Chondrocyte (in vitro differentiated cells): ENCODE data around the gene RO60. TPM values are rescaled to one million over a fixed set of nuclear protein-coding genes. Genes with fewer than 3 reads are reported as not detected.
"Not testable (repeated sequence)": the region's sequence is repeated elsewhere in the genome, so short reads cannot be mapped to it uniquely, and the experiment has no call there.

Experiments
- DNase-seq: peaks from one replicate; pipeline ENCODE4 v3.0.0; 2021; ENCODE audit warnings: mixed read lengths, low spot score
- H3K27ac Mint-ChIP-seq: one replicate; pipeline ENCODE4 v1.8.0; 2021; ENCODE audit warnings: mild to moderate bottlenecking, moderate library complexity, mixed read lengths; ENCODE audit not compliant: unreplicated experiment
- H3K27me3 Mint-ChIP-seq: 2 replicates; pipeline ENCODE4 v1.8.0; 2021; ENCODE audit warnings: low read depth, mixed read lengths
- H3K36me3 Mint-ChIP-seq: 2 replicates; pipeline ENCODE4 v1.8.0; 2021; ENCODE audit warnings: low read depth, mixed read lengths
- H3K4me1 Mint-ChIP-seq: 2 replicates; pipeline ENCODE4 v1.8.0; 2021; ENCODE audit warnings: low read depth, mild to moderate bottlenecking, mixed read lengths
- H3K4me3 Mint-ChIP-seq: one replicate; pipeline ENCODE4 v1.8.0; 2021; ENCODE audit warnings: mild to moderate bottlenecking, moderate library complexity, mixed read lengths; ENCODE audit not compliant: unreplicated experiment
- H3K9me3 Mint-ChIP-seq: 2 replicates; pipeline ENCODE4 v1.8.0; 2021; ENCODE audit warnings: low read depth, mixed read lengths
- total RNA-seq: library from RNA; stranded (reverse); gene quantifications from 3 replicates; pipeline ENCODE4 v1.2.1, GENCODE V29; 2021
- TF ChIP-seq, protein P1 (sequence below): fragments of 200-600 bp; sonication (generic); IDR thresholded peaks from 2 replicates; pipeline ENCODE4 v1.5.0; 2021; ENCODE audit warnings: antibody characterized with exemption, mild to moderate bottlenecking, moderate library complexity

Gene RO60
- total RNA-seq, 1 donor from 2014 or later: 91.4 TPM

DNA sequence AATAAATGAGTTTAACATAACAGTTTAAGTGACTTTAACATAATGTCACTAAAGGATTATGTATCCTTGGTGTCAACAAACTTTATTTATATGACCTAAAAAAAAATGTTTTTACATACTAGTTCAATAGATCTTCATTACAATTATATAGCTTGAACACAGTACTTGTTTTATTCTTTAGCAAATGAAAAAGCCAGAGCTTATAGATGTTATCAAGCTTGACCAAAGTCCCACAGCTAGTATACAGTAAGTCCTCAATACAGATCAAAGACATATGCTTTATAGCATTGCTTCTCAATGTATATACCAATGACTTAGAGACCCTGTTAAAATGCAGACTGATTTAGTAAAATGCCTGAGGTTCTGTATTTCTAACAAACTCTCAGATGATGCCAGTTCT, 42.6 kb upstream of the RO60 start:
- Mint-ChIP-seq H3K9me3 (no peaks in the 10 kb centered on the region), H3K36me3 (no peaks in the 10 kb centered on the region), H3K27me3 (no peaks in the 10 kb centered on the region), H3K4me1 (peaks cover 29% of the 10 kb centered on the region), H3K27ac (no peak overlapping the region), H3K4me3 (no peak overlapping the region)
- TF ChIP-seq, protein P1, sequence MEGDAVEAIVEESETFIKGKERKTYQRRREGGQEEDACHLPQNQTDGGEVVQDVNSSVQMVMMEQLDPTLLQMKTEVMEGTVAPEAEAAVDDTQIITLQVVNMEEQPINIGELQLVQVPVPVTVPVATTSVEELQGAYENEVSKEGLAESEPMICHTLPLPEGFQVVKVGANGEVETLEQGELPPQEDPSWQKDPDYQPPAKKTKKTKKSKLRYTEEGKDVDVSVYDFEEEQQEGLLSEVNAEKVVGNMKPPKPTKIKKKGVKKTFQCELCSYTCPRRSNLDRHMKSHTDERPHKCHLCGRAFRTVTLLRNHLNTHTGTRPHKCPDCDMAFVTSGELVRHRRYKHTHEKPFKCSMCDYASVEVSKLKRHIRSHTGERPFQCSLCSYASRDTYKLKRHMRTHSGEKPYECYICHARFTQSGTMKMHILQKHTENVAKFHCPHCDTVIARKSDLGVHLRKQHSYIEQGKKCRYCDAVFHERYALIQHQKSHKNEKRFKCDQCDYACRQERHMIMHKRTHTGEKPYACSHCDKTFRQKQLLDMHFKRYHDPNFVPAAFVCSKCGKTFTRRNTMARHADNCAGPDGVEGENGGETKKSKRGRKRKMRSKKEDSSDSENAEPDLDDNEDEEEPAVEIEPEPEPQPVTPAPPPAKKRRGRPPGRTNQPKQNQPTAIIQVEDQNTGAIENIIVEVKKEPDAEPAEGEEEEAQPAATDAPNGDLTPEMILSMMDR: no peak
- no peak for DNase-seq

DNA sequence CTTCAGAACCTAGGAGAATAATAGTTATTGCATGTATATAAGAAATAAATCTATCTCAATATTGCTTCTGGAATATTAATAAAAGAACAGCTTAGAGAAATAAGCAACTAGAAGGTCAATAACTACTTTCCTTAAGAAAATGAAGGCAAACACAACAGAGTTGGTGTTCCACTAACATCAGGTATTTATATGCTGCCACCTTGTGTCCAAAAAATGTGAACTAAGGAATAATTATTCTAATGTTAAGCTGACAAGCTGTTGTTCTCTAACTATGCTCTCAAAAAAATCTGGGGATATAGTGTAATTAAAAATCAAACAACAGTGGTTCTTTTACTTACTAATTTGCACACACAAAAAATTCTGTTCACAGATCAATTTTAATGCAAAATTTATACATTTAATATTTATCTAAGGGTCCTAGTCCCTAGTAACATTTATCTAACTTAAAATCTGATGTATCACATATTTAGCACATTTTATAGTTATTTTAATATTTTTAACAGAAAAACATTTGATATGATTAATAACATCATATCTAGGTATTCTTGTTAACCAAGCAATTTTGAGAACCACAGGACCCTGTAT, 39.9 kb upstream of the RO60 start:
- peaks cover 1% of the 10 kb centered on the region for H3K36me3 Mint-ChIP-seq
- TF ChIP-seq, protein P1: peak; percentile 89
- DNase-seq: no peak
- H3K4me3 Mint-ChIP-seq: no peak overlapping the region
- no peaks in the 10 kb centered on the region for H3K27me3 Mint-ChIP-seq
- no peak overlapping the region for H3K27ac Mint-ChIP-seq
- H3K9me3 Mint-ChIP-seq: no peaks in the 10 kb centered on the region
- peaks cover 7% of the 10 kb centered on the region for H3K4me1 Mint-ChIP-seq

DNA sequence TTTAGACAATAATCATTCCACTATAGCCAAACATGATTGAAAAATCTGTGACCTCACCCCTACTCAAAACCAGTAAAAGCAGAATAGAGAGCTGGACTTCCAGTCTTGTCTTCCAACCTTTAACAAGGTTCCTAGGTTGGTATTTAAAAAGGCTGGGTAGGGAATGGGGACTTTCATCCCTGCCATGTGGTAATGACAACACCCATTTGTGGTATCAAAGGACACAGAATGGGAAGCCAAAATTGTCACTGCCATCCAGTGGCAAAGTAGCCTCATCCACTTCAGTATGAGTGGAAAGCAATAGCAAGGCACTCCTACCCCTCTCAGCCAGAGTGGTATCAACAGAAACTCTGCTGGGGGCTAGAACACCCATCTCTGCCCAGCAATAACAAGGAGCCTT, 34.2 kb upstream of the RO60 start:
- no peak overlapping the region for H3K27ac Mint-ChIP-seq
- no peaks in the 10 kb centered on the region for H3K27me3 Mint-ChIP-seq
- no peaks in the 10 kb centered on the region for H3K4me1 Mint-ChIP-seq
- H3K4me3 Mint-ChIP-seq: no peak overlapping the region
- H3K9me3 Mint-ChIP-seq: no peaks in the 10 kb centered on the region
- TF ChIP-seq, protein P1: no peak
- DNase-seq: no peak
- peaks cover 6% of the 10 kb centered on the region for H3K36me3 Mint-ChIP-seq

DNA sequence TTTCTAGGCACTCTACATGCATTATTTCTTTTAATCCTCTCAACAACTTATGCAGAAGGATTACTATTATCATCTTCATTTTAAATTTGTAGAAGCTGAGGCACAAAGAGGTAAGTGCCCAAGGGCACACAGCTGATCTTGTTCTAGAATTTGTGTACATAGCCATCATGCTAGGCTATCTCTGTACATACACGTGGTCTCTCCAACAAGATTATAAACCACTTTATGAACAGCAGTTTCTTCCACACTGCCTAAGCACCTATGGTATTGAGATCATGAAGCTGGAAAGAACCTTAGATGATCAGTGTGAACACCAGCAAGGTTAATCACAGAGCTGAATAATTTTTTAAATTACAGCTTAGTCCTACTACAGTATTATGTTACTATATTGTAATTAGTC, 29.1 kb upstream of the RO60 start:
- Mint-ChIP-seq H3K9me3 (no peaks in the 10 kb centered on the region), H3K4me3 (no peak overlapping the region), H3K4me1 (no peaks in the 10 kb centered on the region), H3K36me3 (peaks cover 5% of the 10 kb centered on the region), H3K27me3 (no peaks in the 10 kb centered on the region), H3K27ac (no peak overlapping the region)
- no peak for DNase-seq
- TF ChIP-seq, protein P1: no peak

DNA sequence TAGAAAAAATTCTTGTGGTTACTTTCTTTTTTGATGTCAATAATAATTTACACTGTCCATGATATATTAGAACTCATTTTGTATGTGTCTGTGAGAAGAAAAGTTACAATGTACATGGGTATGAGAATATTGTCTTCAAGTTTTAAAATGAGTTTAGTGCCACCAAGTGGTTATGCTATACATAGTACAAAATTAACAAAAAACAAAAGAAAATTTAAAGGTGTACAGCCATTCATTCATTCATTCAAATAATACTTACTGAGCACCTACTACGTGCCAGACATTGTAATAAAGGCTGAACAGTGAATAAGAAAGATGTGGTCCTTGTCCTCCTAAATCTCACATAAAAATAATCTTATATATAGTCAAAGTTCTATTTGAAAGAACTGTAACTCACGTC, 28.0 kb upstream of the RO60 start:
- Mint-ChIP-seq H3K4me3 (no peak overlapping the region), H3K9me3 (no peaks in the 10 kb centered on the region), H3K4me1 (no peaks in the 10 kb centered on the region), H3K27me3 (no peaks in the 10 kb centered on the region), H3K27ac (no peak overlapping the region), H3K36me3 (no peaks in the 10 kb centered on the region)
- no peak for DNase-seq
- TF ChIP-seq, protein P1: peak; percentile 80

DNA sequence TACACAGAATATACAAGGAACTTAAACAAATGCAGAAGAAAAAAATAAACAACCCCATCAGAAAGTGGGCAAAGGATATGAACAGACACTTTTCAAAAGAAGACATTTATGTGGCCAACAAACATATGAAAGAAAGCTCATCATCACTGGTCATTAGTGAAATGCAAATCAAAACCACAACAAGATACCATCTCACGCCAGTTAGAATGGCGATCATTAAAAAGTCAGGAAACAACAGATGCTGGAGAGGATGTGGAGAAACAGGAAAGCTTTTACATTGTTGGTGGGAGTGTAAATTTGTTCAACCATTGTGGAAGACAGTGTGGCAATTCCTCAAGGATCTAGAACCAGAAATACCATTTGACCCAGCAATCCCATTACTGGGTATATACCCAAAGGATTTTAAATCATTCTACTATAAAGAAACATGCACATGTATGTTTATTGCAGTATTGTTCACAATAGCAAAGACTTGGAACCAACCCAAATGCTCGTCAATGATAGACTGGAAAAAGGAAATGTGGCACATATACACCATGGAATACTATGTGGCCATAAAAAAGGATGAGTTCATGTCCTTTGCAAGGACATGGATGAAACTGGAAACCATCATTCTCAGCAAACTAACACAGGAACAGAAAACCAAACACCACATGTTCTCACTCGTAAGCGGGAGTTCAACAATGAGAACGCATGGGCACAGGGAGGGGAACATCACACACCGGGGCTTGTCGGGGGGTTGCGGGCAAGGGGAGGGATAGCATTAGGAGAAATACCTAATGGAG, 26.6 kb upstream of the RO60 start:
- H3K9me3 Mint-ChIP-seq: not testable (repeated sequence)

More for the DNA sequence above, 26.6 kb upstream of the RO60 start:
- DNase-seq, H3K27ac Mint-ChIP-seq, H3K36me3 Mint-ChIP-seq, H3K27me3 Mint-ChIP-seq, H3K4me3 Mint-ChIP-seq, H3K4me1 Mint-ChIP-seq: not testable (repeated sequence)
